Measurements from ENCODE around the gene SEPTIN1.

DNA sequence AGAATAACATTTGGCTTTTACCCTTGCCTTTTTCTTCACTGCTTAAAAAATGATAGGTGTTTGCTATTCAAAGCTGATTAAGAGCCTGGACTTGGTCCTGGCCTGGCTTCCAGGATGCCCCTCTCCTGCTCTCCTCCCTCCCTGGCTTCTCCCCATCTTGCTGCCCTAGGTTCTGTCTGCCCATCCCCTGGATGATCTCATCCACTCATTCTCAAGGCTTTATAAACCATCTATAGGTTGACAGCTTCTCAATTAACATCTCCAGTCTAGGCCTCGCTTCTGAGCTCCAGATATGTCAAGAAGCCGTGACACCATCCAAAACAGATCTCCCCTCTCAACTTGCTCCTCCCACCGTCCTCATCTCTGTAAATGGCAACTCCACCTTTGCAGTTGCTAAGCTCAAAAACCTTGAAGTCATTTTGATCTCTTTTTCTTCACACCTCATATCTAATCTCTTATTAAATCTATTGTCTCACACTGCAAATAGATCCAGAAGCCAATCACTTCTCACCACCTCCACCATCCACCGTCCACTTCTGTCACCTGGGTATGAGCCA, 33.8 kb upstream of the SEPTIN1 start:
- TF ChIP-seq, protein P1, sequence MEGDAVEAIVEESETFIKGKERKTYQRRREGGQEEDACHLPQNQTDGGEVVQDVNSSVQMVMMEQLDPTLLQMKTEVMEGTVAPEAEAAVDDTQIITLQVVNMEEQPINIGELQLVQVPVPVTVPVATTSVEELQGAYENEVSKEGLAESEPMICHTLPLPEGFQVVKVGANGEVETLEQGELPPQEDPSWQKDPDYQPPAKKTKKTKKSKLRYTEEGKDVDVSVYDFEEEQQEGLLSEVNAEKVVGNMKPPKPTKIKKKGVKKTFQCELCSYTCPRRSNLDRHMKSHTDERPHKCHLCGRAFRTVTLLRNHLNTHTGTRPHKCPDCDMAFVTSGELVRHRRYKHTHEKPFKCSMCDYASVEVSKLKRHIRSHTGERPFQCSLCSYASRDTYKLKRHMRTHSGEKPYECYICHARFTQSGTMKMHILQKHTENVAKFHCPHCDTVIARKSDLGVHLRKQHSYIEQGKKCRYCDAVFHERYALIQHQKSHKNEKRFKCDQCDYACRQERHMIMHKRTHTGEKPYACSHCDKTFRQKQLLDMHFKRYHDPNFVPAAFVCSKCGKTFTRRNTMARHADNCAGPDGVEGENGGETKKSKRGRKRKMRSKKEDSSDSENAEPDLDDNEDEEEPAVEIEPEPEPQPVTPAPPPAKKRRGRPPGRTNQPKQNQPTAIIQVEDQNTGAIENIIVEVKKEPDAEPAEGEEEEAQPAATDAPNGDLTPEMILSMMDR (IDR thresholded peaks at IDR 0.05) = no peak
- TF ChIP-seq POLR2A (IDR thresholded peaks at IDR 0.05) = no peak

Measured in Peyer's patch (tissue), 4 donors.